ENCODE measurements around the gene RAB6B. TPM values are rescaled to one million over a fixed set of nuclear protein-coding genes. Genes with fewer than 3 reads are reported as not detected.

The RAB6B gene
- total and polyA plus RNA-seq, 7 experiments from 2014 or later = 0.14 to 1.2 (median 0.22) TPM; not detected in 3

- Mint-ChIP-seq H3K4me1 (peaks cover 0 to 3% (median 0%) of the 10 kb centered on the region in 7 donors), H3K27me3 (peaks cover 4 to 13% (median 7%) of the 10 kb centered on the region in 5 donors), H3K36me3 (no peaks in the 10 kb centered on the region), H3K27ac (no peak overlapping the region), H3K9me3 (peaks cover 0 to 2% (median 0%) of the 10 kb centered on the region in 11 donors), H3K4me3 (no peak overlapping the region)
- no peaks in the 10 kb centered on the region for H3K4me1 ChIP-seq (ENCODE audit: control insufficient read depth in 2 of 2, insufficient read depth in 2 of 2, low read length in 2 of 2)
- no peaks in the 10 kb centered on the region for H3K9me3 ChIP-seq (ENCODE audit: control insufficient read depth in 2 of 3, low read length in 3 of 3)
- CTCF ChIA-PET = interaction anchor here (0.6 kb wide), 1 partner anchor 90 kb away, joined by 3 read pairs; no protein-coding TSS in a partner anchor
- ATAC-seq (no peak), DNase-seq (no peak)
- no peaks in the 10 kb centered on the region for H3K27me3 ChIP-seq (ENCODE audit: control insufficient read depth in 2 of 2, insufficient read depth in 2 of 2, low read length in 2 of 2)
- no peaks in the 10 kb centered on the region for H3K36me3 ChIP-seq (ENCODE audit: control insufficient read depth in 2 of 3, insufficient read depth in 3 of 3, low read length in 3 of 3)
- intact Hi-C loops (cut with micrococcal nuclease) = no loop called here
- no peak overlapping the region for H3K27ac ChIP-seq (ENCODE audit: low read depth, low read length)
- POLR2A ChIA-PET = no interaction called here
- H3K4me3 ChIP-seq (ENCODE audit: low read length) = no peak overlapping the region
Measured at GRCh38 chr3:133865136-133865855, 30.4 kb downstream of the RAB6B start.

- H3K27ac Mint-ChIP-seq = no peak overlapping the region
- intact Hi-C loops (cut with micrococcal nuclease) = no loop called here
- CTCF ChIA-PET = interaction anchor here (0.6 kb wide), 1 partner anchor 91 kb away, joined by 3 read pairs; no protein-coding TSS in a partner anchor
- H3K27ac ChIP-seq (ENCODE audit: low read depth, low read length) = no peak overlapping the region
- no peak overlapping the region for H3K4me3 Mint-ChIP-seq
- H3K4me3 ChIP-seq (ENCODE audit: low read length) = no peak overlapping the region
- H3K27me3 ChIP-seq (ENCODE audit: control insufficient read depth in 2 of 2, insufficient read depth in 2 of 2, low read length in 2 of 2) = no peaks in the 10 kb centered on the region
- H3K27me3 Mint-ChIP-seq = peaks cover 4 to 13% (median 7%) of the 10 kb centered on the region in 5 donors
- ATAC-seq (no peak), DNase-seq (no peak)
- no peaks in the 10 kb centered on the region for H3K4me1 ChIP-seq (ENCODE audit: control insufficient read depth in 2 of 2, insufficient read depth in 2 of 2, low read length in 2 of 2)
- no peaks in the 10 kb centered on the region for H3K36me3 ChIP-seq (ENCODE audit: control insufficient read depth in 2 of 3, insufficient read depth in 3 of 3, low read length in 3 of 3)
- no peaks in the 10 kb centered on the region for H3K9me3 ChIP-seq (ENCODE audit: control insufficient read depth in 2 of 3, low read length in 3 of 3)
- peaks cover 0 to 3% (median 0%) of the 10 kb centered on the region in 7 donors for H3K4me1 Mint-ChIP-seq
- H3K36me3 Mint-ChIP-seq = no peaks in the 10 kb centered on the region
- POLR2A ChIA-PET = no interaction called here
- H3K9me3 Mint-ChIP-seq = peaks cover 0 to 2% (median 0%) of the 10 kb centered on the region in 11 donors
Measured at GRCh38 chr3:133864616-133865015, 31.1 kb downstream of the RAB6B start.

- Mint-ChIP-seq H3K36me3 (no peaks in the 10 kb centered on the region), H3K4me1 (peaks cover 0 to 3% (median 0%) of the 10 kb centered on the region in 7 donors), H3K9me3 (peaks cover 0 to 2% (median 0%) of the 10 kb centered on the region in 11 donors), H3K27me3 (peaks cover 3 to 12% (median 4%) of the 10 kb centered on the region in 5 donors), H3K4me3 (no peak overlapping the region), H3K27ac (no peak overlapping the region)
- H3K4me3 ChIP-seq (ENCODE audit: low read length) = no peak overlapping the region
- ATAC-seq (no peak), DNase-seq (no peak)
- ChIA-PET POLR2A (no interaction called here), CTCF (no interaction called here)
- no peaks in the 10 kb centered on the region for H3K27me3 ChIP-seq (ENCODE audit: control insufficient read depth in 2 of 2, insufficient read depth in 2 of 2, low read length in 2 of 2)
- H3K9me3 ChIP-seq (ENCODE audit: control insufficient read depth in 2 of 3, low read length in 3 of 3) = no peaks in the 10 kb centered on the region
- H3K27ac ChIP-seq (ENCODE audit: low read depth, low read length) = no peak overlapping the region
- H3K4me1 ChIP-seq (ENCODE audit: control insufficient read depth in 2 of 2, insufficient read depth in 2 of 2, low read length in 2 of 2) = no peaks in the 10 kb centered on the region
- no peaks in the 10 kb centered on the region for H3K36me3 ChIP-seq (ENCODE audit: control insufficient read depth in 2 of 3, insufficient read depth in 3 of 3, low read length in 3 of 3)
- intact Hi-C loops (cut with micrococcal nuclease) = no loop called here
Measured at GRCh38 chr3:133863911-133864310, 31.8 kb downstream of the RAB6B start.

GRCh38 chr3:133862161-133862560 is 33.5 kb downstream of the RAB6B start:
- Mint-ChIP-seq H3K9me3 (no peaks in the 10 kb centered on the region), H3K36me3 (no peaks in the 10 kb centered on the region), H3K4me3 (no peak overlapping the region), H3K27me3 (peaks cover 0 to 6% (median 0%) of the 10 kb centered on the region in 5 donors), H3K4me1 (peaks cover 0 to 8% (median 0%) of the 10 kb centered on the region in 7 donors), H3K27ac (peak overlapping the region in 1 of 9 donors; percentile 26)
- Histone ChIP-seq H3K4me3 (ENCODE audit: low read length) (no peak overlapping the region), H3K27ac (ENCODE audit: low read depth, low read length) (no peak overlapping the region), H3K27me3 (ENCODE audit: control insufficient read depth in 2 of 2, insufficient read depth in 2 of 2, low read length in 2 of 2) (no peaks in the 10 kb centered on the region), H3K4me1 (ENCODE audit: control insufficient read depth in 2 of 2, insufficient read depth in 2 of 2, low read length in 2 of 2) (no peaks in the 10 kb centered on the region), H3K36me3 (ENCODE audit: control insufficient read depth in 2 of 3, insufficient read depth in 3 of 3, low read length in 3 of 3) (no peaks in the 10 kb centered on the region), H3K9me3 (ENCODE audit: control insufficient read depth in 2 of 3, low read length in 3 of 3) (no peaks in the 10 kb centered on the region)
- ChIA-PET CTCF (no interaction called here), POLR2A (no interaction called here)
- no peak for DNase-seq
- no peak for ATAC-seq
- intact Hi-C loops (cut with micrococcal nuclease) = no loop called here

GRCh38 chr3:133860519-133860918 is 35.2 kb downstream of the RAB6B start:
- no peaks in the 10 kb centered on the region for H3K4me1 ChIP-seq (ENCODE audit: control insufficient read depth in 2 of 2, insufficient read depth in 2 of 2, low read length in 2 of 2)
- intact Hi-C loops (cut with micrococcal nuclease) = no loop called here
- H3K36me3 Mint-ChIP-seq = no peaks in the 10 kb centered on the region
- H3K9me3 Mint-ChIP-seq = no peaks in the 10 kb centered on the region
- H3K27ac ChIP-seq (ENCODE audit: low read depth, low read length) = no peak overlapping the region
- ChIA-PET POLR2A (no interaction called here), CTCF (no interaction called here)
- no peaks in the 10 kb centered on the region for H3K27me3 ChIP-seq (ENCODE audit: control insufficient read depth in 2 of 2, insufficient read depth in 2 of 2, low read length in 2 of 2)
- DNase-seq = no peak
- H3K4me3 Mint-ChIP-seq = no peak overlapping the region
- H3K27me3 Mint-ChIP-seq = peaks cover 0 to 4% (median 0%) of the 10 kb centered on the region in 5 donors
- H3K36me3 ChIP-seq (ENCODE audit: control insufficient read depth in 2 of 3, insufficient read depth in 3 of 3, low read length in 3 of 3) = no peaks in the 10 kb centered on the region
- no peak for ATAC-seq
- H3K27ac Mint-ChIP-seq = no peak overlapping the region
- H3K4me1 Mint-ChIP-seq = peaks cover 0 to 7% (median 0%) of the 10 kb centered on the region in 7 donors
- no peak overlapping the region for H3K4me3 ChIP-seq (ENCODE audit: low read length)
- no peaks in the 10 kb centered on the region for H3K9me3 ChIP-seq (ENCODE audit: control insufficient read depth in 2 of 3, low read length in 3 of 3)

GRCh38 chr3:133859381-133860234 is 36.1 kb downstream of the RAB6B start:
- POLR2A ChIA-PET = no interaction called here
- Mint-ChIP-seq H3K4me3 (no peak overlapping the region), H3K36me3 (no peaks in the 10 kb centered on the region), H3K27me3 (peaks cover 0 to 4% (median 0%) of the 10 kb centered on the region in 5 donors), H3K9me3 (no peaks in the 10 kb centered on the region), H3K27ac (no peak overlapping the region), H3K4me1 (peaks cover 0 to 7% (median 0%) of the 10 kb centered on the region in 7 donors)
- Histone ChIP-seq H3K27ac (ENCODE audit: low read depth, low read length) (no peak overlapping the region), H3K9me3 (ENCODE audit: control insufficient read depth in 2 of 3, low read length in 3 of 3) (no peaks in the 10 kb centered on the region), H3K36me3 (ENCODE audit: control insufficient read depth in 2 of 3, insufficient read depth in 3 of 3, low read length in 3 of 3) (no peaks in the 10 kb centered on the region), H3K4me3 (ENCODE audit: low read length) (no peak overlapping the region), H3K27me3 (ENCODE audit: control insufficient read depth in 2 of 2, insufficient read depth in 2 of 2, low read length in 2 of 2) (no peaks in the 10 kb centered on the region), H3K4me1 (ENCODE audit: control insufficient read depth in 2 of 2, insufficient read depth in 2 of 2, low read length in 2 of 2) (no peaks in the 10 kb centered on the region)
- ATAC-seq (no peak), DNase-seq (no peak)
- intact Hi-C loops (cut with micrococcal nuclease) = no loop called here
- CTCF ChIA-PET = no interaction called here
